Dendritic cell treated with granulocyte-macrophage colony-stimulating factor and Interleukin-4, amounts not matched to agents 40 ng/mL and 50 ng/mL, for 4 days (primary cell): ENCODE results near the gene CAMKMT.
A peak's percentile ranks its signal among the peaks of the same experiment; 100 is the strongest.

Source experiments
- H3K27ac Mint-ChIP-seq: one replicate; pipeline ENCODE4 v1.8.0; 2022; ENCODE audit warnings: mild to moderate bottlenecking, mixed read lengths
- H3K27me3 Mint-ChIP-seq: one replicate; pipeline ENCODE4 v1.8.0; 2022; ENCODE audit warnings: mild to moderate bottlenecking, mixed read lengths
- H3K36me3 Mint-ChIP-seq: one replicate; pipeline ENCODE4 v1.8.0; 2022; ENCODE audit warnings: low read depth, mixed read lengths
- H3K4me1 Mint-ChIP-seq: one replicate; pipeline ENCODE4 v1.8.0; 2022; ENCODE audit warnings: low read depth, mixed read lengths
- H3K4me3 Mint-ChIP-seq: one replicate; pipeline ENCODE4 v1.8.0; 2022; ENCODE audit warnings: mild to moderate bottlenecking, moderate library complexity, mixed read lengths
- H3K9me3 Mint-ChIP-seq: one replicate; pipeline ENCODE4 v1.8.0; 2022; ENCODE audit warnings: mixed read lengths
- intact Hi-C: fragments of 100-400 bp; cut with micrococcal nuclease; formaldehyde crosslinking; loops from one replicate; pipeline ENCODE4 v1.15.0; 2022

The CAMKMT gene

GRCh38 chr2:44361330-44362206 is at the start of gene CAMKMT, which contains the start of gene PREPL:
TSS of gene CAMKMT (plus strand) at chr2:44361947.
TSS of gene PREPL (minus strand) at chr2:44361494. CDS start at chr2:44346342, 15,152 bp downstream.
- peak within 1 kb of the TSS; percentile 100 for H3K4me3 Mint-ChIP-seq
- no peaks in the 10 kb centered on the region for H3K27me3 Mint-ChIP-seq
- intact Hi-C loops: loop anchor here (2.0 kb wide), 1 partner anchor 193 kb away; the partner anchor contains the start of gene PPM1B
- H3K9me3 Mint-ChIP-seq: no peaks in the 10 kb centered on the region
- peaks cover 19% of the 10 kb centered on the region for H3K36me3 Mint-ChIP-seq
- H3K27ac Mint-ChIP-seq: peak within 1 kb of the TSS; percentile 97
- peaks cover 31% of the 10 kb centered on the region for H3K4me1 Mint-ChIP-seq

- intact Hi-C loops: no loop called here
- Mint-ChIP-seq H3K4me1 (no peaks in the 10 kb centered on the region), H3K9me3 (peaks cover 29% of the 10 kb centered on the region), H3K27me3 (no peaks in the 10 kb centered on the region), H3K27ac (peak overlapping the region; percentile 63), H3K36me3 (peaks cover 68% of the 10 kb centered on the region), H3K4me3 (no peak overlapping the region)
These were observed 47.4 kb upstream of the CAMKMT start for GRCh38 chr2:44314362-44314761.

- Mint-ChIP-seq H3K4me3 (no peak overlapping the region), H3K9me3 (peaks cover 17% of the 10 kb centered on the region), H3K27me3 (no peaks in the 10 kb centered on the region), H3K27ac (no peak overlapping the region), H3K36me3 (peaks cover 74% of the 10 kb centered on the region), H3K4me1 (no peaks in the 10 kb centered on the region)
- intact Hi-C loops: no loop called here
These were observed 45.8 kb upstream of the CAMKMT start for GRCh38 chr2:44315945-44316344.

- Mint-ChIP-seq H3K27ac (no peak overlapping the region), H3K27me3 (no peaks in the 10 kb centered on the region), H3K4me3 (no peak overlapping the region), H3K4me1 (no peaks in the 10 kb centered on the region), H3K36me3 (peaks cover 77% of the 10 kb centered on the region), H3K9me3 (no peaks in the 10 kb centered on the region)
- intact Hi-C loops: no loop called here
These were observed 40.9 kb upstream of the CAMKMT start for GRCh38 chr2:44320832-44321231.

- no peak overlapping the region for H3K27ac Mint-ChIP-seq
- H3K27me3 Mint-ChIP-seq: no peaks in the 10 kb centered on the region
- no peak overlapping the region for H3K4me3 Mint-ChIP-seq
- H3K36me3 Mint-ChIP-seq: peaks cover 77% of the 10 kb centered on the region
- intact Hi-C loops: no loop called here
- no peaks in the 10 kb centered on the region for H3K9me3 Mint-ChIP-seq
- H3K4me1 Mint-ChIP-seq: no peaks in the 10 kb centered on the region
These were observed 40.4 kb upstream of the CAMKMT start for GRCh38 chr2:44321360-44321759.

- Mint-ChIP-seq H3K27me3 (no peaks in the 10 kb centered on the region), H3K4me3 (no peak overlapping the region), H3K4me1 (no peaks in the 10 kb centered on the region), H3K27ac (no peak overlapping the region), H3K36me3 (peaks cover 88% of the 10 kb centered on the region), H3K9me3 (no peaks in the 10 kb centered on the region)
- intact Hi-C loops: no loop called here
These were observed 36.7 kb upstream of the CAMKMT start for GRCh38 chr2:44324971-44325426.

- Mint-ChIP-seq H3K27me3 (no peaks in the 10 kb centered on the region), H3K27ac (no peak overlapping the region), H3K9me3 (no peaks in the 10 kb centered on the region), H3K36me3 (peaks cover 84% of the 10 kb centered on the region), H3K4me1 (no peaks in the 10 kb centered on the region), H3K4me3 (no peak overlapping the region)
- intact Hi-C loops: no loop called here
These were observed 35.9 kb upstream of the CAMKMT start for GRCh38 chr2:44325897-44326296.

- Mint-ChIP-seq H3K4me3 (no peak overlapping the region), H3K27ac (no peak overlapping the region), H3K27me3 (no peaks in the 10 kb centered on the region), H3K4me1 (no peaks in the 10 kb centered on the region), H3K36me3 (peaks cover 84% of the 10 kb centered on the region), H3K9me3 (no peaks in the 10 kb centered on the region)
- intact Hi-C loops: no loop called here
These were observed 35.0 kb upstream of the CAMKMT start for GRCh38 chr2:44326548-44327264.

- peaks cover 88% of the 10 kb centered on the region for H3K36me3 Mint-ChIP-seq
- H3K4me1 Mint-ChIP-seq: no peaks in the 10 kb centered on the region
- intact Hi-C loops: no loop called here
- H3K9me3 Mint-ChIP-seq: no peaks in the 10 kb centered on the region
- H3K4me3 Mint-ChIP-seq: no peak overlapping the region
- no peaks in the 10 kb centered on the region for H3K27me3 Mint-ChIP-seq
- no peak overlapping the region for H3K27ac Mint-ChIP-seq
These were observed 33.0 kb upstream of the CAMKMT start for GRCh38 chr2:44328750-44329149.

- Mint-ChIP-seq H3K27me3 (no peaks in the 10 kb centered on the region), H3K4me1 (no peaks in the 10 kb centered on the region), H3K27ac (no peak overlapping the region), H3K9me3 (no peaks in the 10 kb centered on the region), H3K4me3 (no peak overlapping the region), H3K36me3 (peaks cover 83% of the 10 kb centered on the region)
- intact Hi-C loops: no loop called here
These were observed 32.4 kb upstream of the CAMKMT start for GRCh38 chr2:44329343-44329742.

GRCh38 chr2:44330801-44331200 is 30.9 kb upstream of the CAMKMT start:
- no peak overlapping the region for H3K4me3 Mint-ChIP-seq
- peaks cover 77% of the 10 kb centered on the region for H3K36me3 Mint-ChIP-seq
- H3K27me3 Mint-ChIP-seq: no peaks in the 10 kb centered on the region
- intact Hi-C loops: no loop called here
- H3K4me1 Mint-ChIP-seq: no peaks in the 10 kb centered on the region
- no peak overlapping the region for H3K27ac Mint-ChIP-seq
- H3K9me3 Mint-ChIP-seq: no peaks in the 10 kb centered on the region

GRCh38 chr2:44333994-44334393 is 27.8 kb upstream of the CAMKMT start:
- H3K9me3 Mint-ChIP-seq: no peaks in the 10 kb centered on the region
- no peaks in the 10 kb centered on the region for H3K4me1 Mint-ChIP-seq
- H3K36me3 Mint-ChIP-seq: peaks cover 70% of the 10 kb centered on the region

GRCh38 chr2:44335806-44336538 is 25.8 kb upstream of the CAMKMT start:
- H3K9me3 Mint-ChIP-seq: no peaks in the 10 kb centered on the region
- no peak overlapping the region for H3K27ac Mint-ChIP-seq
- no peaks in the 10 kb centered on the region for H3K27me3 Mint-ChIP-seq
- H3K4me1 Mint-ChIP-seq: no peaks in the 10 kb centered on the region
- H3K4me3 Mint-ChIP-seq: no peak overlapping the region
- intact Hi-C loops: no loop called here
- H3K36me3 Mint-ChIP-seq: peaks cover 67% of the 10 kb centered on the region

More at GRCh38 chr2:44333994-44334393, 27.8 kb upstream of the CAMKMT start:
- no peak overlapping the region for H3K27ac Mint-ChIP-seq
- no peak overlapping the region for H3K4me3 Mint-ChIP-seq
- intact Hi-C loops: no loop called here
- no peaks in the 10 kb centered on the region for H3K27me3 Mint-ChIP-seq
